Measurements from ENCODE around the gene RAB2B. TPM values are rescaled to one million over a fixed set of nuclear protein-coding genes. Genes with fewer than 3 reads are reported as not detected.

Gene RAB2B
- total RNA-seq, 1 experiment from 2014 or later, result 26.8 TPM

GRCh38 chr14:21503376-21503775 is 26.6 kb upstream of the RAB2B start:
- H3F3A ChIP-seq (ENCODE audit: low read length, unreplicated experiment), result no peaks in the 10 kb centered on the region
- no peaks in the 10 kb centered on the region for H4K20me1 ChIP-seq (ENCODE audit: low read length)
- no peak overlapping the region for H2AFZ ChIP-seq (ENCODE audit: low read length)
- ATAC-seq (no peak), DNase-seq (no peak)
- no peaks in the 10 kb centered on the region for H3K9me2 ChIP-seq (replicated peaks; ENCODE audit: low read length)
- no peak overlapping the region for H3K4me3 ChIP-seq (ENCODE audit: low read length)
- TF ChIP-seq, protein P1, sequence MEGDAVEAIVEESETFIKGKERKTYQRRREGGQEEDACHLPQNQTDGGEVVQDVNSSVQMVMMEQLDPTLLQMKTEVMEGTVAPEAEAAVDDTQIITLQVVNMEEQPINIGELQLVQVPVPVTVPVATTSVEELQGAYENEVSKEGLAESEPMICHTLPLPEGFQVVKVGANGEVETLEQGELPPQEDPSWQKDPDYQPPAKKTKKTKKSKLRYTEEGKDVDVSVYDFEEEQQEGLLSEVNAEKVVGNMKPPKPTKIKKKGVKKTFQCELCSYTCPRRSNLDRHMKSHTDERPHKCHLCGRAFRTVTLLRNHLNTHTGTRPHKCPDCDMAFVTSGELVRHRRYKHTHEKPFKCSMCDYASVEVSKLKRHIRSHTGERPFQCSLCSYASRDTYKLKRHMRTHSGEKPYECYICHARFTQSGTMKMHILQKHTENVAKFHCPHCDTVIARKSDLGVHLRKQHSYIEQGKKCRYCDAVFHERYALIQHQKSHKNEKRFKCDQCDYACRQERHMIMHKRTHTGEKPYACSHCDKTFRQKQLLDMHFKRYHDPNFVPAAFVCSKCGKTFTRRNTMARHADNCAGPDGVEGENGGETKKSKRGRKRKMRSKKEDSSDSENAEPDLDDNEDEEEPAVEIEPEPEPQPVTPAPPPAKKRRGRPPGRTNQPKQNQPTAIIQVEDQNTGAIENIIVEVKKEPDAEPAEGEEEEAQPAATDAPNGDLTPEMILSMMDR (conservative IDR thresholded peaks at IDR 0.05; ENCODE audit: low read depth, low read length), result no peak
- TF ChIP-seq EZH2 (IDR thresholded peaks at IDR 0.05; ENCODE audit: low read length, unreplicated experiment) (no peak), EZH2phosphoT487 (IDR thresholded peaks at IDR 0.05; ENCODE audit: borderline replicate concordance, low read length) (no peak)
- H3K36me3 ChIP-seq (ENCODE audit: low read depth, low read length), result peaks cover 50% of the 10 kb centered on the region
- H3K27me3 ChIP-seq (ENCODE audit: low read length), result no peaks in the 10 kb centered on the region
- no peaks in the 10 kb centered on the region for H3K9me3 ChIP-seq (ENCODE audit: low read length)
- H3K4me2 ChIP-seq (ENCODE audit: low read length), result no peak overlapping the region
- intact Hi-C loops (cut with micrococcal nuclease), result no loop called here
- no peaks in the 10 kb centered on the region for H3K4me1 ChIP-seq (ENCODE audit: insufficient read depth, low read length)
- H3K9ac ChIP-seq (ENCODE audit: low read length), result no peak overlapping the region
- no TSS peak for BruUV-seq (replicated peaks)
- POLR2A ChIA-PET (ENCODE audit: unreplicated experiment), result interaction anchor here (0.5 kb wide), 1 partner anchor 9 kb away, joined by 5 read pairs; no protein-coding TSS in a partner anchor
- no peak overlapping the region for H3K27ac ChIP-seq (ENCODE audit: low read length)
- peaks cover 37% of the 10 kb centered on the region for H3K79me2 ChIP-seq (ENCODE audit: low read length)
- CTCF ChIA-PET, result no interaction called here

DNA sequence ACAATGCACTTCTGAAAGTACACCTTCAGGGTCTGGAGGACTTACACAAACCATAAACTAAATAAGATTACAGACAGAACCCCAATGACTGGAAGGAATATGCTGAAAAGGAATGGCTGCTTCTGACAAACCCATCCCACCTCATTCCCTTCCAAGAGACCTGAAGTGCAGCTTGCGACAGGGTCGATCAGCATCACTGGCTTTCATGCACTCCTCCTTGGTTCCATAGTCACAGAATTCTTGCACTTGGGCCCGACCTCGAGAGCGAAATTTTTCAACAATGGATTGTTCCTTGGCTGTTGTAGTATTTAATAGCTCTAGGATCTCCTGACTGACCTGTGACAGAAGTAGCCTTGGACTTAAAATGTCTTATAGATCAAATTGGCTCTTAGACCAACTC is 24.8 kb upstream of the RAB2B start:
- intact Hi-C loops (cut with micrococcal nuclease), result no loop called here
- H3K4me2 ChIP-seq (ENCODE audit: low read length), result no peak overlapping the region
- H3K9ac ChIP-seq (ENCODE audit: low read length), result no peak overlapping the region
- H3F3A ChIP-seq (ENCODE audit: low read length, unreplicated experiment), result no peaks in the 10 kb centered on the region
- ATAC-seq (no peak), DNase-seq (no peak)
- no peaks in the 10 kb centered on the region for H3K9me3 ChIP-seq (ENCODE audit: low read length)
- H3K79me2 ChIP-seq (ENCODE audit: low read length), result peaks cover 20% of the 10 kb centered on the region
- H2AFZ ChIP-seq (ENCODE audit: low read length), result no peak overlapping the region
- H3K27ac ChIP-seq (ENCODE audit: low read length), result no peak overlapping the region
- H3K4me1 ChIP-seq (ENCODE audit: insufficient read depth, low read length), result no peaks in the 10 kb centered on the region
- POLR2A ChIA-PET (ENCODE audit: unreplicated experiment), result no interaction called here
- H3K9me2 ChIP-seq (replicated peaks; ENCODE audit: low read length), result no peaks in the 10 kb centered on the region
- H3K4me3 ChIP-seq (ENCODE audit: low read length), result no peak overlapping the region
- H3K27me3 ChIP-seq (ENCODE audit: low read length), result no peaks in the 10 kb centered on the region
- CTCF ChIA-PET, result no interaction called here
- no peak for TF ChIP-seq EZH2phosphoT487 (IDR thresholded peaks at IDR 0.05; ENCODE audit: borderline replicate concordance, low read length)
- TF ChIP-seq, protein P1 (conservative IDR thresholded peaks at IDR 0.05; ENCODE audit: low read depth, low read length), result no peak
- TF ChIP-seq EZH2 (IDR thresholded peaks at IDR 0.05; ENCODE audit: low read length, unreplicated experiment), result no peak
- BruUV-seq (replicated peaks), result no TSS peak
- no peaks in the 10 kb centered on the region for H4K20me1 ChIP-seq (ENCODE audit: low read length)
- peaks cover 60% of the 10 kb centered on the region for H3K36me3 ChIP-seq (ENCODE audit: low read depth, low read length)

Measured in PC-3 (cell line).